GM12878 (cell line): ENCODE data around the gene HDAC9. TPM values are rescaled to one million over a fixed set of nuclear protein-coding genes. Genes with fewer than 3 reads are reported as not detected.
A peak's percentile ranks its signal among the peaks of the same experiment; 100 is the strongest.

Experiments
- ATAC-seq: fragments of 200-7000 bp; cut with Tn5 transposase; 3 replicates; pipeline ENCODE4 v1.9.1; 2020; ENCODE audit warnings: mild to moderate bottlenecking, moderate library complexity
- BruUV-seq: library from RNA; stranded (reverse); fragments of 400-500 nt; replicated peaks from 2 replicates; lab custom pipeline; 2021; lab: Mats Ljungman, UMichigan
- CTCF ChIA-PET: fragments of 300-600 bp; sonication (Branson Sonifier 250); formaldehyde crosslinking; extraction: SDS; loops from one replicate; lab custom pipeline; 2021; ENCODE audit warnings: inconsistent platforms; lab: Yijun Ruan, JAX
- POLR2A ChIA-PET: fragments of 350-600 bp; formaldehyde crosslinking; extraction: SDS; loops from one replicate; lab custom pipeline; 2021; ENCODE audit warnings: inconsistent platforms; lab: Charles Lee
- RAD21 ChIA-PET: fragments of 300-600 bp; sonication (Branson Sonifier 250); formaldehyde crosslinking; loops from one replicate; lab custom pipeline; 2023; ENCODE audit warnings: antibody characterized with exemption; ENCODE audit not compliant: unreplicated experiment; lab: Charles Lee
- SMC1A ChIA-PET: fragments of 300-600 bp; sonication (Branson Sonifier 250); formaldehyde crosslinking; loops from one replicate; lab custom pipeline; 2023; ENCODE audit not compliant: unreplicated experiment, uncharacterized antibody; lab: Charles Lee
- DNase-seq: peaks from one replicate; pipeline ENCODE4 v3.0.0-alpha.2; 2011; ENCODE audit warnings: low read depth, low spot score
- FAIRE-seq: peaks from 3 replicates; lab custom pipeline; 2011; peaks lifted over from hg19 to GRCh38; lab: Jason Lieb, UNC
- H2AFZ ChIP-seq: 2 replicates; pipeline ENCODE4 v1.6.0; 2011; ENCODE audit warnings: low read depth, low read length, control low read depth; ENCODE audit not compliant: control insufficient read depth
- H3K27ac ChIP-seq: 2 replicates; pipeline ENCODE4 v1.5.1; 2011; ENCODE audit warnings: control low read depth; ENCODE audit not compliant: control insufficient read depth, insufficient read depth
- H3K27me3 ChIP-seq, 2 experiments: replicated peaks in 1 of 2; 2 replicates each; pipeline versions ENCODE4 v1.6.0 to v1.6.1; 2011; ENCODE audit warnings: low read length in 1 of 2; ENCODE audit not compliant: control insufficient read depth in 2 of 2, insufficient read depth in 2 of 2
- H3K36me3 ChIP-seq, 2 experiments: 2 replicates each; pipeline ENCODE4 v1.5.1; 2011; ENCODE audit warnings: low read length in 1 of 2; ENCODE audit not compliant: control insufficient read depth in 2 of 2, insufficient read depth in 2 of 2
- H3K4me1 ChIP-seq: 2 replicates; pipeline ENCODE4 v1.6.1; 2011; ENCODE audit warnings: mild to moderate bottlenecking, low read length, moderate library complexity, mixed read lengths; ENCODE audit not compliant: control insufficient read depth, insufficient read depth
- H3K4me2 ChIP-seq: 2 replicates; pipeline ENCODE4 v1.6.0; 2011; ENCODE audit warnings: control low read depth; ENCODE audit not compliant: control insufficient read depth, insufficient read depth
- H3K4me3 ChIP-seq: fragments of 200-600 bp; sonication (generic); 2 replicates; pipeline ENCODE4 v1.5.1; 2016
- H3K79me2 ChIP-seq: 2 replicates; pipeline ENCODE4 v1.6.0; 2011; ENCODE audit warnings: low read length; ENCODE audit not compliant: control insufficient read depth, insufficient read depth
- H3K9ac ChIP-seq: 2 replicates; pipeline ENCODE4 v1.8.0; 2011; ENCODE audit warnings: low read length, control low read depth, mixed read lengths; ENCODE audit not compliant: control insufficient read depth, insufficient read depth
- H3K9me3 ChIP-seq: replicated peaks from 3 replicates; pipeline ENCODE4 v1.5.1; 2011; ENCODE audit warnings: mild to moderate bottlenecking, low read length; ENCODE audit not compliant: control insufficient read depth, insufficient read depth
- H4K20me1 ChIP-seq: 2 replicates; pipeline ENCODE4 v1.6.0; 2011; ENCODE audit not compliant: control insufficient read depth, insufficient read depth
- BMI1 ChIP-seq: fragments of 450-650 bp; IDR thresholded peaks from 2 replicates; pipeline ENCODE4 v1.6.1; 2016; ENCODE audit warnings: mild to moderate bottlenecking, moderate library complexity, borderline replicate concordance
- CEBPZ ChIP-seq: fragments of 150-350 bp; IDR thresholded peaks from 2 replicates; pipeline ENCODE4 v1.6.1; 2016; ENCODE audit warnings: low read depth, low read length
- NR2F1 ChIP-seq: fragments of 450-650 bp; conservative IDR thresholded peaks from 2 replicates; pipeline ENCODE4 v1.6.1; 2017; ENCODE audit warnings: mild to moderate bottlenecking
- RUNX3 ChIP-seq: IDR thresholded peaks from 2 replicates; pipeline ENCODE4 v1.6.1; 2012; ENCODE audit warnings: low read length, inconsistent platforms
- STAT1 ChIP-seq: fragments of 450-650 bp; conservative IDR thresholded peaks from 2 replicates; pipeline ENCODE4 v1.6.1; 2014; ENCODE audit warnings: antibody characterized with exemption, mild to moderate bottlenecking
- ZNF217 ChIP-seq: fragments of 450-650 bp; IDR thresholded peaks from 2 replicates; pipeline ENCODE4 v1.6.1; 2017; ENCODE audit warnings: antibody characterized with exemption, mild to moderate bottlenecking
- ZNF687 ChIP-seq: fragments of 450-650 bp; IDR thresholded peaks from 2 replicates; pipeline ENCODE4 v1.6.1; 2017; ENCODE audit warnings: mild to moderate bottlenecking, moderate library complexity
- WGBS: methylation state at CpG from one replicate; pipeline ENCODE4 v1.1.6; 2016; ENCODE audit warnings: low lambda C conversion rate; ENCODE audit not compliant: insufficient replicate concordance, insufficient coverage; ENCODE audit errors: missing lambda C conversion rate; 5-methylcytosine and 5-hydroxymethylcytosine counted together
- in situ Hi-C: fragments of 300-500 bp; cut with MboI; formaldehyde crosslinking; loops from 9 replicates; pipeline ENCODE4 v1.14.3; 2018; ENCODE audit warnings: mixed read lengths
- intact Hi-C: fragments of 100-400 bp; cut with micrococcal nuclease; formaldehyde crosslinking; loops from one replicate; pipeline ENCODE4 v1.14.2; 2022; ENCODE audit not compliant: unreplicated experiment
- polyA plus RNA-seq, 11 experiments: library from polyadenylated mRNA; depleted of rRNA in 4 of 11; unstranded in 6 of 11; stranded (reverse) in 5 of 11; fragments of >200 nt; fragmentation: Nextera tagmentation in 4 of 11; fragmentation: Illumina TruSeq in 1 of 11; extraction: Ambion mirVana in 4 of 11; extraction: Trizol in 1 of 11; gene quantifications; 1 replicate in 1 of 11; 2 replicates in 10 of 11; pipeline versions ENCODE4 v1.2.1 to v1.2.3, GENCODE V29; 2011 to 2016; ENCODE audit warnings: inconsistent platforms in 2 of 11, missing spikeins in 2 of 11, low read depth in 1 of 11
- total RNA-seq, 4 experiments: library from RNA; depleted of rRNA in 3 of 4; stranded (reverse); fragments of >200 nt in 3 of 4; fragmentation: Illumina TruSeq in 1 of 4; extraction: Trizol in 1 of 4; gene quantifications; 2 replicates each; pipeline versions ENCODE4 v1.2.1 to v1.2.3, GENCODE V29; 2013 to 2021
- TF ChIP-seq, protein P1 (sequence below): fragments of 450-650 bp; IDR thresholded peaks from 2 replicates; pipeline ENCODE4 v1.6.1; 2016; ENCODE audit warnings: mild to moderate bottlenecking

The HDAC9 gene
- total and polyA plus RNA-seq, 10 of the 15 experiments (the other 5 are each of a cell fraction or from before 2014, with no cell fraction given), result 0.73 to 12.8 (median 0.92) TPM

GRCh38 chr7:18572154-18572553 is 76.6 kb downstream of the HDAC9 start (continued):
- TF ChIP-seq CEBPZ (no peak), ZNF217 (no peak), ZNF687 (no peak)

DNA sequence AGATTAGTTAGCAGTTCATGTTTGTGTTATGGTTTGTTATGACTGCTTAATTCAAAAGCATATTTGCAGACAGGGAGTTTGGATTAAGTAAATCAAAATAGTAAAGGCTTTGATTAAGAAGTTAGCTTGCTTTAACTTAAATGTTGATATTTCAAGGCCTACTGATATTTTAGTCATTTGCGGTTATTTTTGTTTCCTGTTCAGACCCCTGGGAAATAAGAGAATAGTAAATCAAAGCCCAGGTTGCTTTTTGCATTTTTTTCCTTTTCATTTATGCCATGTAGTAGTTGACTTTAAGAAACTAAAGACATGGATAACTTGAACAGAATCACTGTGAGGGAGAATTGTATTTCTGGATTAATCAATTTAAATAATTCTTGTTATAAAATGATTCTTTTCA is 77.3 kb downstream of the HDAC9 start:
- ChIA-PET POLR2A (no interaction called here), SMC1A (interaction anchor here (1.0 to 6.1 kb wide), 5 partner anchors 8 to 220 kb away, joined by 3 to 39 read pairs (median 5); no protein-coding TSS in a partner anchor), CTCF (interaction anchor here (1.3 to 9.7 kb wide), 6 partner anchors 10 to 220 kb away, joined by 3 to 110 read pairs (median 6); no protein-coding TSS in a partner anchor), RAD21 (interaction anchor here (1.2 to 4.0 kb wide), 2 partner anchors 52 to 221 kb away, joined by 3 to 30 read pairs; no protein-coding TSS in a partner anchor)
- H3K9me3 ChIP-seq, result no peaks in the 10 kb centered on the region
- no peaks in the 10 kb centered on the region for H3K36me3 ChIP-seq
- H2AFZ ChIP-seq, result no peak overlapping the region
- H3K9ac ChIP-seq, result no peak overlapping the region
- no peak for TF ChIP-seq BMI1
- TF ChIP-seq, protein P1, sequence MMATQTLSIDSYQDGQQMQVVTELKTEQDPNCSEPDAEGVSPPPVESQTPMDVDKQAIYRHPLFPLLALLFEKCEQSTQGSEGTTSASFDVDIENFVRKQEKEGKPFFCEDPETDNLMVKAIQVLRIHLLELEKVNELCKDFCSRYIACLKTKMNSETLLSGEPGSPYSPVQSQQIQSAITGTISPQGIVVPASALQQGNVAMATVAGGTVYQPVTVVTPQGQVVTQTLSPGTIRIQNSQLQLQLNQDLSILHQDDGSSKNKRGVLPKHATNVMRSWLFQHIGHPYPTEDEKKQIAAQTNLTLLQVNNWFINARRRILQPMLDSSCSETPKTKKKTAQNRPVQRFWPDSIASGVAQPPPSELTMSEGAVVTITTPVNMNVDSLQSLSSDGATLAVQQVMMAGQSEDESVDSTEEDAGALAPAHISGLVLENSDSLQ, result no peak
- TF ChIP-seq RUNX3, result peak; percentile 41; the same call in 1 of the 2 replicates
- no peak for TF ChIP-seq NR2F1
- no peak for TF ChIP-seq STAT1
- TF ChIP-seq, all 136 proteins: peak for 1
- intact Hi-C loops (no loop called here), in situ Hi-C loops (no loop called here)
- no peak overlapping the region for H3K27ac ChIP-seq
- H3K79me2 ChIP-seq, result no peaks in the 10 kb centered on the region
- WGBS, result 0% methylated on average over 1 of the region's 1 CpG
- H4K20me1 ChIP-seq, result no peaks in the 10 kb centered on the region
- no peaks in the 10 kb centered on the region for H3K27me3 ChIP-seq
- no TSS peak for BruUV-seq
- FAIRE-seq, result no peak
- no peak overlapping the region for H3K4me3 ChIP-seq
- ATAC-seq, result no peak
- no peaks in the 10 kb centered on the region for H3K4me1 ChIP-seq
- H3K4me2 ChIP-seq, result no peak overlapping the region
- no peak for DNase-seq
